ENCODE results near the gene GAS7.

- TF ChIP-seq, protein P1, sequence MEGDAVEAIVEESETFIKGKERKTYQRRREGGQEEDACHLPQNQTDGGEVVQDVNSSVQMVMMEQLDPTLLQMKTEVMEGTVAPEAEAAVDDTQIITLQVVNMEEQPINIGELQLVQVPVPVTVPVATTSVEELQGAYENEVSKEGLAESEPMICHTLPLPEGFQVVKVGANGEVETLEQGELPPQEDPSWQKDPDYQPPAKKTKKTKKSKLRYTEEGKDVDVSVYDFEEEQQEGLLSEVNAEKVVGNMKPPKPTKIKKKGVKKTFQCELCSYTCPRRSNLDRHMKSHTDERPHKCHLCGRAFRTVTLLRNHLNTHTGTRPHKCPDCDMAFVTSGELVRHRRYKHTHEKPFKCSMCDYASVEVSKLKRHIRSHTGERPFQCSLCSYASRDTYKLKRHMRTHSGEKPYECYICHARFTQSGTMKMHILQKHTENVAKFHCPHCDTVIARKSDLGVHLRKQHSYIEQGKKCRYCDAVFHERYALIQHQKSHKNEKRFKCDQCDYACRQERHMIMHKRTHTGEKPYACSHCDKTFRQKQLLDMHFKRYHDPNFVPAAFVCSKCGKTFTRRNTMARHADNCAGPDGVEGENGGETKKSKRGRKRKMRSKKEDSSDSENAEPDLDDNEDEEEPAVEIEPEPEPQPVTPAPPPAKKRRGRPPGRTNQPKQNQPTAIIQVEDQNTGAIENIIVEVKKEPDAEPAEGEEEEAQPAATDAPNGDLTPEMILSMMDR (IDR thresholded peaks at IDR 0.05), result no peak
- TF ChIP-seq POLR2A (IDR thresholded peaks at IDR 0.05), result no peak
These were observed 262.3 kb downstream of the GAS7 start for GRCh38 chr17:9936095-9936494.
